AG09309 (cell line): Measurements from ENCODE around the gene MRPL10.

ENCODE experiments used
- DNase-seq: peaks from one replicate; pipeline ENCODE4 v3.0.0-alpha.2; 2010; ENCODE audit warnings: low read depth
- H3K4me3 ChIP-seq: 2 replicates; pipeline ENCODE4 v1.5.1; 2011; ENCODE audit warnings: mild to moderate bottlenecking, low read depth, low read length, moderate library complexity; ENCODE audit not compliant: control insufficient read depth
- TF ChIP-seq, protein P1 (sequence below): IDR thresholded peaks from 2 replicates; pipeline ENCODE4 v1.5.1; 2011; ENCODE audit warnings: mild to moderate bottlenecking, low read depth, low read length, inconsistent platforms; ENCODE audit not compliant: insufficient read depth, control insufficient read depth; ENCODE audit errors: missing control alignments

Gene MRPL10

DNA sequence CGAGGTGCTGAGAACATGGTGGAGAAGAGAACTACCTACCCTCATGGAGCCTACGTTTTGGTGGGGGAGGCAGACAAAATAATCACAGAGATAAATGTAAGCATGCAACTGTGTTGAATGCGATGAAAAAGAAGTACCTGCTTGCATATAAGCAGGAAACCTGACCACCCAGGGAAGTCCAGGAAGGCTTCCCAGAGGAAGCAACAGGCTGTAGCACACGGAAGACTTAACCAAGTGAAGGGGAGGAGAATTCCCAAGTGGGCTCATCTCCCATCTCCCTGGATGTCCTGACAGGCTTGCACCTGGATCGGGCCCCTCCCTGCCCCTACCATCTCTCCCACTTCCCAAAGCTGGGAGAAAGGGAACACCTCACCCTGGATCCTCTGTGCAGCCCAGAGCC, 7.7 kb upstream of the MRPL10 start:
- TF ChIP-seq, protein P1, sequence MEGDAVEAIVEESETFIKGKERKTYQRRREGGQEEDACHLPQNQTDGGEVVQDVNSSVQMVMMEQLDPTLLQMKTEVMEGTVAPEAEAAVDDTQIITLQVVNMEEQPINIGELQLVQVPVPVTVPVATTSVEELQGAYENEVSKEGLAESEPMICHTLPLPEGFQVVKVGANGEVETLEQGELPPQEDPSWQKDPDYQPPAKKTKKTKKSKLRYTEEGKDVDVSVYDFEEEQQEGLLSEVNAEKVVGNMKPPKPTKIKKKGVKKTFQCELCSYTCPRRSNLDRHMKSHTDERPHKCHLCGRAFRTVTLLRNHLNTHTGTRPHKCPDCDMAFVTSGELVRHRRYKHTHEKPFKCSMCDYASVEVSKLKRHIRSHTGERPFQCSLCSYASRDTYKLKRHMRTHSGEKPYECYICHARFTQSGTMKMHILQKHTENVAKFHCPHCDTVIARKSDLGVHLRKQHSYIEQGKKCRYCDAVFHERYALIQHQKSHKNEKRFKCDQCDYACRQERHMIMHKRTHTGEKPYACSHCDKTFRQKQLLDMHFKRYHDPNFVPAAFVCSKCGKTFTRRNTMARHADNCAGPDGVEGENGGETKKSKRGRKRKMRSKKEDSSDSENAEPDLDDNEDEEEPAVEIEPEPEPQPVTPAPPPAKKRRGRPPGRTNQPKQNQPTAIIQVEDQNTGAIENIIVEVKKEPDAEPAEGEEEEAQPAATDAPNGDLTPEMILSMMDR, result no peak
- no peak for DNase-seq
- no peak overlapping the region for H3K4me3 ChIP-seq

DNA sequence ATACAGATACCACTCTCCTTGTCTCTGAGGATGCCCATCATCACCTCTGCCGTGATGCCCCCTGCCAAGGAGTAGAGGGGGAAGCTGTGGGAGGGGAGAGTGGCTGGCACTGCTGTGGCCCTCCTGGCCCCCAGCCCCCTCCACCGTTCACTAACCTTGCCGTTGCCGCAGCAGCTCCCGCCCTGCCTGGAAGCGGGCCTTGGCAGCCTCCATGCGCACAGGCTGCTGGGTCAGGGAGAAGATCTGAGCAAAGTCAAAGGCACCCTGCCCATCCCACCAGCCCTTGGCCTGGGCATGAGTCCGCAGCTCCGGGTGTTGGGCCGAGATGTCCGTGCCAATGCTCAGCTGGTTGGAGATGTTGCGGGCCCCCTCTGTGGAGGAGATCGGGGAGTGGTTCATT, 7.3 kb upstream of the MRPL10 start:
- TF ChIP-seq, protein P1, result no peak
- no peak overlapping the region for H3K4me3 ChIP-seq

DNA sequence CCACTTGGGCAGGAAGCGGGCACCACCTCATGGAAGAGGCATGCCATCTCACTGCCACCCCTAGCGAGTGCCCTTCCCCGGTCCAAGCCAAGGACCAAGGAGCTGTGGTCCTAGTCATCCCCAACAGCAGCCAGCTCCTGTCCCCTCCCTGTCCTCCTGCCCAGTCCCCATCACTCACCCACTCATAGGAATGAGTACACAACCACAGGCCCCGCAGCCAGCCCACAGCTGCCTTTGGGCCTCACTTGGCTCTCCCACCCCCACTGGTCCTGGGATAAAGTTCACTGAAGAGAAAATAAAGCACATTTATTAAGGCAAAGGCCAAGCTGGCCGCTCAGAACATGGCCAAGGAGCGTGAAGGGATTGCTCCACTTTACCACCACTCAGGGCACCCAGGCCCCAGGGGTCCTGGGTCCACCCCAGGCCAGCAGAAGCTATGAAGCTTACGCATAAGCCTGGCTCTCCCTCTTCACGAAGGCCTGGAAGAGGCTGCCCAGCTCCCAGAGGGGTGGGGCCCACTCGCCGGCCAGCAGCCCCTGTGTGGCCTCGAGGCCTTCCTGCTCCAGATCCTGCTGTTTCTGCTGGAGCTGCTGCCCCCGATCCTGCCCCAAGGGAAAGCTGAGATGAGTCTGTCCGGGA, 6.2 kb upstream of the MRPL10 start:
- no peak overlapping the region for H3K4me3 ChIP-seq
- no peak for DNase-seq
- TF ChIP-seq, protein P1, result no peak

More for the DNA sequence above, 7.3 kb upstream of the MRPL10 start:
- DNase-seq, result no peak

DNA sequence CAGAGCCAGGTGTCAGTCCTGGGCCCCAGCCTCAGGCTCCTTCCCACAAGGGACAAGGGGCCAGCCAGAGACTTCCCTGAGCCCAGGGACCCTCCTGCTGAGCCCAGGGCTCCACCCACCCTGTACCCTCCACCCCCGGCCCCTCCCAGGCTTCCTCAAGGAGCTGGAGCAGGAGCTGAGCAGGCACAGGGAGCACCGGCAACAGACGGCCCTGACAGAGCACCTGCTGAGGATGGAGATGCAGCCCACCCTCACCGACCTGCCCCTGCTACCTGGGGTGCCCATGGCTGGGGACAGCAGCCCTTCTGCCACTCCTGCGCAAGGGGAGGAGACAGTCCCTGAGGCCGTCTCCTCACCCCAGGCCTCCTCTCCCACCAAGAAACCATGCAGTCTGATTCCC, 5.3 kb upstream of the MRPL10 start:
- no peak for DNase-seq
- no peak overlapping the region for H3K4me3 ChIP-seq
- TF ChIP-seq, protein P1, result no peak

DNA sequence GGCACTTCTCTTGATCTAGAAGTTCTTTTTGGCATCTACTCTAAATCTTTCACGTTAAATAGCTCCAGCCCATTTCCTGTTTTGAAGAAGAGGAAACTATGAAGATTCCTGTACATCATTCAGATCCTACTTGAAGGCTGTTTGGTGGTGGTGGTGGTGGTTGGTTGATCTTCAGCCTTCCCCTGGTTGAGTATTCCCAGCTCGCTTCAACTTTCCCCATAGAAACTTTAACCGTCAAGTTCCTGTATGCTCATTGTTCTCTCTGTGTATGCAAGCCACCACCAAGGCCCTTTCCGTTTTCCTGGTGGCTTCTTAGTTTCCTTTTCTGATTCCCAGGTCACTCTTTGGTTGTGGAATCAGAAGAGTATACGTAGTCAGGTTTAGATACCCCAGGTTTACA, 3.4 kb upstream of the MRPL10 start:
- DNase-seq, result no peak
- no peak overlapping the region for H3K4me3 ChIP-seq
- TF ChIP-seq, protein P1, result no peak

DNA sequence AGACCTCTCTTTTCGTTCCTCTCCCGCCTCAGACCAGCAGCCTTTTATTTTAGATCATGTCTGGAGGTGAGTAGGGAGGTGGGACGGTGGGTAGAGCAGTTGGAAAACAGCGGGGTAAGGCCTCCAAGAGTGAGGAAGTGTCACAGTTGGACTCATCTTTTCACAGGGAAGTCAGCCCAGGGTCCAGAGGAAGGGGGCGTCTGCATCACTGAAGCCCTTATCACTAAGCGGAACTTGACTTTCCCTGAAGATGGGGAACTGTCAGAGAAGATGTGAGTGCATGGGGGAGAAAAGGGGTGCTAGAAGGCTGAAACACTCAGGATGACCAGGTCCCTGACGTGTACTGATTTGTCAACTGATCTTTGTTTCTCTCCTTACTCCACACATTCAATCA, 590 bp upstream of the MRPL10 start:
- DNase-seq, result no peak
- peak overlapping the region; percentile 88 for H3K4me3 ChIP-seq
- TF ChIP-seq, protein P1, result no peak
